DMS114 treated with DMSO at 0.1 percent for 48 hours (cell line): ENCODE results near the gene MBNL2.

Experiments
- DNase-seq: peaks from one replicate; lab custom pipeline; 2025; ENCODE audit not compliant: unreplicated experiment; lab: John Stamatoyannopoulos, UW

Gene MBNL2

GRCh38 chr13:97250560-97250959 is 28.4 kb downstream of the MBNL2 start:
- no peak for DNase-seq

GRCh38 chr13:97252735-97253134 is 30.6 kb downstream of the MBNL2 start:
- no peak for DNase-seq

DNA sequence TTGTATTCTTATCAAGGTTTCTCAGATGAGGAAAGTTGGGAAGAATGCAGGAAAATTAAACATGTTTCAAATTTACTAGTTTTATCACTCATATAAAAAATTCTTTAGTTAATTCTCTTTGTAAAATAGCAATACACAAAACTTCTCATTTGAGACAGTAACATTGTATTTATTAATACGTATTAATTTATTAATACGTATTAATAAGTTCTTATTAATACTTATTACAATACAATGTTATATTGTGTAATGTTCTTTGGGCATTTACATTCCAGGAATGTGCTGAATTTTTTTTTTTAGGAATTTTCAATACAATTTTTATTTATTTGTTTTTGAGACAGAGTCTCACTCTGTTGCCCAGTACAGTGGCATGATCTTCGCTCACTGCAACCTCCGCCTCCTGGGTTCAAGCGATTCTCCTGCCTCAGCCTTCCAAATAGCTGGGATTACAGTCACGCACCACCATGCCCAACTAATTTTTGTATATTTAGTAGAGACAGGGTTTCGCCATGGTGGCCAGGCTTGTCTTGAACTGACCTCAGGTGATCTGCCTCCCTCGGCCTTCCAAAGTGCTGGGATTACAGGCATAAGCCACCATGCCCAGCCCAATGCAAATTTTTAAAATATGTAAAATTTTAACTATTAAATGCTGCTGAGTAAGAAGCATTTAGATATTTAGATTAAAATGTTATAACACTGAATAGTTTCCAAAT is 31.6 kb downstream of the MBNL2 start:
- no peak for DNase-seq

- DNase-seq = no peak
These were observed 32.7 kb downstream of the MBNL2 start for GRCh38 chr13:97254816-97255215.

DNA sequence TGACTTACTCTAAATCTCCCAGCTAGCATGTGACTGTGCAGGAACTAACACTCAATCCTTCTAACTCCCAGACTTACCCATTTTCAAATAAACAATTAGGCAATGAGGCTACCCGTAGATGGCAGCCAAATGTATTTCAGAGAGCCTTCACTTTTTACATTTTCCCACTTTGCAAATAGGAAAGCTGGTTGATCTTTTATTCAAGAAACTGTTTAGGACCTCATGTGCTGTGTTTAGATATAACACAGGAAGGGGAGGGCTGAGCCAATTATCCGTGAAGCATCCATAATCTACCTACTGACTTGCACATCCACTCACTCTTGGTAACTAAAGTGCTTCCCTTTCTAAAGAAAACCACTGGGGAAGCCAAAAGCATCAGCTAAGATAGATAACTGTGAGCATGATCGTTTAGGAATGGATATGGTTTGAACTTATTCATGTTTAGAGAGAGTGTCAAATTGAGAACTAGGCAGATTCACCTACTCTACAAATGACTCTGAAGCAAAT is 33.4 kb downstream of the MBNL2 start:
- no peak for DNase-seq

GRCh38 chr13:97256343-97256783 is 34.2 kb downstream of the MBNL2 start:
- DNase-seq = no peak

DNA sequence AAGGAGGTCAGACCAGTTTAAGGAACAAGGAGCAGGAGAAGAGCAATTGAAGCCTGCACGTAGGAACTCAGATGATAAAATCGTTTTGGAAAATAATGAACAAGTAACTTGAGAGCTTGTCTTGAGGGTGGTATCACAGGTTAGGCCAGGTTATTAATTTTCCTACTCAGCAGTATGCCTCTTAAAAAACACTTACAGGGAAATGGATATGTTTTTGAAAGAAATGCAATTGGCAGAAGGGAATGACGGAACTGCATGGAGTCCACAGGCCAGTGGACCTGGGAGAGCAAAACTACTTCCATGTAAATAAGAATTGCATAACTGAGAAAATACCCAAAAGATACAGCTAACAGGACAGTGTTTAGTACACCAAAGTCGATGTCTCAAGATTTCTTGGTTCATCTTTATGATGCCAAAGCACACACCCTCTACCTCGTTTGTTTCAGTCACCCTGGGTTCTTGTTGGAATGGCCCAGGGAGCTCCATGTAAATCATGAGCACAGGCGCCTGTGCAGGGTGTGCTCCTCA is 35.2 kb downstream of the MBNL2 start:
- DNase-seq = no peak

DNA sequence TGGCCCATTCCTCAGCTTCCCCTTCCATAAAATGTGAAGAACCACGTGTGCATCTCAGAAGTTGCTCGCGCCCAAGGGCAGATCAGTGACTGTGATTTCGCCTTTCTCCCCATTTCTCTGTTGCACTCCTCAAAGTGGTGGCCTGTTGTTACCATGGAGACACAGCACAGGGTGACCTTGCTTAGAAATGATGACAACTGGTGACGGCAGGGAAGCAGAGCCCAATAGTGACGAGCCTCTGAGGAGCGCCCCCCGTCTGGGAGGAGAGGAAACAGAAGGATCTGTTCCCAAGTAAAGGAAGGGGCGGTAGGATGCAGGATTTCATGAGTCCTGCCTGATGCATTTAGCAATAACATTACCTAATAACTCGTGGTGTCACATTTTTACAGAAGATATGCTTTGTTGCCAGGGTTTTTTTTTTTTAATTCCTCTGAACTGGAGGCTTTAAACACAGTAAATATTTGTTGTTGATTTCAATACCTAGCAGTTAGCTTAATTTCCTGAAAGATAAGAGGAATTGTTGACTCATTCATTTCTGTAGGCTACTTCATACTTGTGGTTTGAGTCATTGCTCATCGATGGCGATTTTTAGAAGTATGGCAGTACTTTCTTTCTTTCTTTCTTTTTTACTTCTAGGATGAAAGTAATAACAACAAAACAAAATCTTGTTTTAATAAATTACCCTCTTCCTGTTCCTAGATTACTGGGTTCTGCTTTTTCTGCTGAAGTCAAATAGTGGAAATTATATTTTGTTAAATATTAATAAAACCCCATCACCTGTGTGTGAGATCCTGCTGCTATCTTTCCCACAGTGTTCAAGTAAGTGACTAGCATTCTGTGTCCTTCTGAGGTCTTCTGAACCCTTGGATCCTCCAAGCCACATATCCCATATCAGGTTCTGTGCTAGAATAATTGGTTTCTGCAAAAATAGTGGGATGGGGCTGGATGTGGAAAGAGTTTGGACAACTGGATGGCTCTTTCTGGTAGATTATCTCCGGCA is 36.0 kb downstream of the MBNL2 start:
- no peak for DNase-seq

DNA sequence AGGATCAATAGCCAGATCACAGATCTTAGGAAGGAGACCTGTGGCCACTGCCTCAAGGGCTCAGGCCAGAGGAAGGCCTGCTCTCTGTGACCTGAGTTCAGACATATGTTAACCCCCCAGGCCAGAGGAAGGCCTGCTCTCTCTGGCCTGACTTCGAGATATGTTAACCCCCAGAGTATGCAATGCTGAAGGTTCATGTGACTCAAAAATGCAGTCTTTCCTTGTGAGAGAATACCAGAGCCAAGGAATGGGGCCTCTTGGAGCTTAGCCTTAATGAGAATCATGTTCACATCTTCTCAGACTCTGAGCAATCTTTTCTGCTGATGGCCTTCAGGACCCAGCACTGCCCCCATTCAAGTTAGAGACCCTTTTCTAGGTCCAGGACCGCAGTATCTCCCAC is 36.7 kb downstream of the MBNL2 start:
- no peak for DNase-seq

DNA sequence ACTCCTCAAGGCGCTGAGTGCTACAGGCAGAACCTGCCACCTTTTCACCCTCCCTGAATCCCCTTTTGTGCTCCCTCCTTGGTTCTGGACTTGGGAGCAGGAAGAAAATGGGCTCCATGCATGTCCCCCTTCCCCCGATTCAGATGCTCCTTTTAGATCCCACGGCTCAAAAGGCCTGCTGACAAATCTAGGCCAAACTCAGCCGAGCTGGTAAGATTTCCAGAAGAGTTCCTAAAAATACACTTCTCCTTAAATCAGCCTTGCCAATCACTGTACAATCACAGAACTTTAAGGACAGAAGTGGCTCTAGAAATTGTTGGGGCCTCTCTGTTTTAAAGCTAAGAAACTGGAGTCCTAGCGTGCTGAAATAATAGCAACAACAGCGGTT is 37.3 kb downstream of the MBNL2 start:
- no peak for DNase-seq

GRCh38 chr13:97259798-97260714 is 37.9 kb downstream of the MBNL2 start:
- DNase-seq = no peak

GRCh38 chr13:97261254-97262005 is 39.3 kb downstream of the MBNL2 start:
- DNase-seq = no peak

DNA sequence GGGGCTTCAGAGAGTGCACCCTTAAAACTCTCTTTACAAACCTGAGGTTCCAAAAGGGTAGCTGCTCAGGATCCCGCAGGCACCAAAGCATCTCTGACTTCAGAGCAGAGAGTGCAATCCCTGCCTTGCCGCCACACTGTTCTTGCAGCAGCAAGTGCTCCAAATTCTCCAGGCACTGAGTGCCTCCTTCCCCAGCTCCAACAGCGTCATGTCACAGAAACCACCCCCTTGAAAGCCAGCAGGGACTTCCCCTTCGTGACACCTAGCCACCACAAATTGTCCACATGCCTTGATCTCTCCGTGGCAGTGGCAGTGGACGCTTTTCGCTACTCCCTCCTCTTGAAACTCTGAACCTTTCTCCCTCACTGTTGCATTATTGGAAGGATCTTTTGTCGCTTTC is 39.9 kb downstream of the MBNL2 start:
- DNase-seq = no peak

DNA sequence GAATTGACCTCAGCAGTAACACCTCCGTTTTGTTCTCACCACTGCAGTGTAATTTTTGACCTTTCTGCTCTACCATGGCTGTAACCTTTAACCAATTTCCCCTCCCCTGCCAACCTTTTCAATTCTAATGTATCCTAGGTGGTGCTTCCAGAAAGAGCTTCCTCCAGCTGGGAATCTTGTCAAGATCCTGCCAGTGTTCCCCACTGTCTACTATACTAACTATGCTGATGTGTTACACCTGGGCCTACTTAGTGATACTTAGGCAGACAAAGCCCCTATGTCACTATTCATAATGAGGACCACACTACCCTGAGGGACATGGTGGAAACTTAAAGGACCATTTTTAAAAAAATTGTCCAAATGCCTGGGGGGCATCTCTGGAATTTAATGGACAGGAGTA is 41.0 kb downstream of the MBNL2 start:
- no peak for DNase-seq

DNA sequence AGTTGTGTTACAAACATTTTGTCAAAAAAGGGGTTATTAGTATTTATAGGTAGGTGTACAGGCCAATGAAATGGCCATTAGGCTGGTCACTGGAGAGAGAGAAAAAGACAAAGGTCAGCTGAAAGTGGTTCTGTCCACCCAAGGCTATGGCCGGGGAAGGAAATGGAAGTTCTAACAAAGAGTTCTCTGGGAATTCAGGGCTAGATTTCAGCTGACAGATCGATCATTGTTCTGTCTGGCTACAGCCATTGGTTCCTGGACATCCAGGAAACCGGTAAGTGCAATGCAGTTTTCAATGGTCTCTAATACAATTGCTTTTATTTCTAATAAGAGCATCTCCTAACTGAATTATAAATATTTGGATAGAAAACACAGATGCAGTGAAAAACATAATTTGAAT is 42.5 kb downstream of the MBNL2 start:
- no peak for DNase-seq

DNA sequence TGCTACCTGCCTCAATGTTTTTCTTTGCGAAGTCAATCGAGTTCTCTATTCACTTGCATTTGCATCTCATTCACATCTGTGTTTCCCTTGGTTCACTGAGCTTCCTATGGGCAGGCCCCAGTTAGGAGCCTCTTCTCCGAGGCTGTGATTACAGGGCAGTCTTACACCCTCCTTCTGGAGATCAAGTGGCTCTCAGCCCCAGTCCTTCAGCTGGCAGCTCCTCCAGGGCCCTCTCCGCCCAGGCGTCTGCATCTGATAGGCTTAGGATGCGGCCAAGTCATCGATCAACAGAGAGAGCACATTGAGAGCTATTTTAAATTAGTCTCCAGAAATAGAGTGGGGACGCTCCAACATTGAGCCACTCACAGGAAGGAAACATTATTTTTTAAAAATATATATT is 44.2 kb downstream of the MBNL2 start:
- DNase-seq = no peak

DNA sequence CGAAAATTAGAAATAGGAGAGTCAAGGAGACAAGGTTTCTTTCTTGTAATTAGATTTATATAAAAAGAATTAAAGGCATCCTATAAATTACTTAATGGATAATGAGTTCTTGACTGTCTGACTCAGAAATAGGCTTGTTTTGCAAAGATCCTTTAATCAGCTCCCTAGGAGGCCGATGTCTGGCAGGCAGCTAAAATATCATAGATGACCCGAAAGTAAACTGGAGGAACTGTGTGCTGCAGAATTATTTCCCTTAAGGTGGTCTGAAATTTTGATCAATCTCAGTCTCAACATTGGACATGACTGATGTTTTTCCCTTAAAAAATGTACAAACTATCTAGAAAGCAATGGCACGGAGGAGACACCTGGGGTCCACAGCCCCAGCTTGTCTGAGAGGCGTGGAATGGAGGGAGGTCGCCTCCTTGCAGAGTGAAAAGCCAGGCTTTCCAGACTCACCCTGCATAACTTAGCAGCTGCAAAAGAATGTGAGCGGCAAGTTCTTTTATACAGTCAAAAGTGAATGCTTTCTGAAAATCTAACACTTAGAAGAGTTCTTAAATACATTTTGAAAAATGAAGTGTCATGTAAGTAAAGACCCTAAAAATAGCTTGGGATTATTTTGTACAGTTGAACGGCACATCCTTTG is 44.8 kb downstream of the MBNL2 start:
- no peak for DNase-seq

DNA sequence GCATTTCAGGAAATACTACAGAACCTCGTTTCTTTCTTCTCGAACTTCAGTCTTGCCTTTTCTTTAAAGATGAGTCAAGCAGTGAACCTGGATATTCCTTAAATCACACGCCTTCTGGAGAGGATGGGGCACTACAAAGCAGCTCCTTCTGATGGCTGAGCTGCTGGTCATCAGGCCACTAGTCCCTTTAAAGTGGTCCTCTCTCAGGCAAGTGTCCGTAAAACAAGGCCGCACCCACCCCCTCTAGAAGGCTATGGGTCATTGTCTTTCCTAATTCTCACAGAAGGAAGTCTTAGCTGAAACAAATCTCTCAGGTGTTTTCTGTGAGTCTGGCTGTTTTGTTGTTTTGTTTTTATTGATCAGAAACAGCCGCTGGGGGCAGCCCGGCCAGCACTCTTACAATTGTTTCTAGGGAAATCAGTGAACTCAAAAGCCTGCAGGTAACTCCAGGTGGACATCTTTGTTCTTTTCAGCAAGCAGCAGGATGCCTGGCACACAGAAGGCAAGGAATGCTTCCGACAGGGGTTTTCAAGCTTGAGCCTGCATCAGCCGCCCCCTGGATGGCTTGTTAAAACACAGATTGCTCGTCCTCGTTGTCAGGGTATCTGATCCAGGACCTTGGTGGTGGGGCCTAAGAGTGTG is 45.4 kb downstream of the MBNL2 start:
- DNase-seq = no peak

DNA sequence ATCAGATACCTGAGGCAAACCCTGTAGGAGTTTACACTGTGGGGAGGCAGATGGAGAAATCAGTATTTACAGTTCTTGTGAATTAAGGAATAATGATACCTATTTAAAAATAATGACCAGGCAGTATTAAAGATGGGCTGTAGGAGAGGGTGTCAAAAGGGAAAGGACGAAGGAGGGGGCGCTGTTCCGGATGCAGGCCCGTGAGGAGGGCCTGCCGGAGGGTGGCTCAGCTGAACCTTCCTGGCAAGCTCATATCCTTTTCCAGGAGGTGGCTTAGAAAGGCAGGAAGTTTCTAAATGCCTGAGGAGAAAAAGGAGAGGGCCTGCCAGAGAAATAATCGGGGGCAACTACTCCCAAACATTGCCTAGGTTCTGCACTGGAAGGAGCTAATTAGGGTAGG is 46.6 kb downstream of the MBNL2 start:
- DNase-seq = no peak
